GM12875 (cell line): ENCODE data around the gene MRPL23.

ENCODE experiments used
- H3K4me3 ChIP-seq: one replicate; pipeline ENCODE4 v1.5.1; 2011; ENCODE audit warnings: low read depth, low read length, control low read depth
- TF ChIP-seq, protein P1 (sequence below): IDR thresholded peaks from 2 replicates; pipeline ENCODE4 v1.5.1; 2011; ENCODE audit warnings: low read depth, mild to moderate bottlenecking, control low read depth, inconsistent platforms, low read length, moderate library complexity, borderline replicate concordance; ENCODE audit not compliant: insufficient read depth

Gene MRPL23

GRCh38 chr11:1979607-1980006, 32.5 kb downstream of the MRPL23 start:
- TF ChIP-seq, protein P1, sequence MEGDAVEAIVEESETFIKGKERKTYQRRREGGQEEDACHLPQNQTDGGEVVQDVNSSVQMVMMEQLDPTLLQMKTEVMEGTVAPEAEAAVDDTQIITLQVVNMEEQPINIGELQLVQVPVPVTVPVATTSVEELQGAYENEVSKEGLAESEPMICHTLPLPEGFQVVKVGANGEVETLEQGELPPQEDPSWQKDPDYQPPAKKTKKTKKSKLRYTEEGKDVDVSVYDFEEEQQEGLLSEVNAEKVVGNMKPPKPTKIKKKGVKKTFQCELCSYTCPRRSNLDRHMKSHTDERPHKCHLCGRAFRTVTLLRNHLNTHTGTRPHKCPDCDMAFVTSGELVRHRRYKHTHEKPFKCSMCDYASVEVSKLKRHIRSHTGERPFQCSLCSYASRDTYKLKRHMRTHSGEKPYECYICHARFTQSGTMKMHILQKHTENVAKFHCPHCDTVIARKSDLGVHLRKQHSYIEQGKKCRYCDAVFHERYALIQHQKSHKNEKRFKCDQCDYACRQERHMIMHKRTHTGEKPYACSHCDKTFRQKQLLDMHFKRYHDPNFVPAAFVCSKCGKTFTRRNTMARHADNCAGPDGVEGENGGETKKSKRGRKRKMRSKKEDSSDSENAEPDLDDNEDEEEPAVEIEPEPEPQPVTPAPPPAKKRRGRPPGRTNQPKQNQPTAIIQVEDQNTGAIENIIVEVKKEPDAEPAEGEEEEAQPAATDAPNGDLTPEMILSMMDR = no peak

GRCh38 chr11:1982873-1983600, 35.9 kb downstream of the MRPL23 start:
- TF ChIP-seq, protein P1 = no peak
- H3K4me3 ChIP-seq = no peak overlapping the region

More at GRCh38 chr11:1979607-1980006, 32.5 kb downstream of the MRPL23 start:
- H3K4me3 ChIP-seq = no peak overlapping the region

GRCh38 chr11:1983601-1983961, 36.4 kb downstream of the MRPL23 start:
- H3K4me3 ChIP-seq = no peak overlapping the region
- TF ChIP-seq, protein P1 = no peak

DNA sequence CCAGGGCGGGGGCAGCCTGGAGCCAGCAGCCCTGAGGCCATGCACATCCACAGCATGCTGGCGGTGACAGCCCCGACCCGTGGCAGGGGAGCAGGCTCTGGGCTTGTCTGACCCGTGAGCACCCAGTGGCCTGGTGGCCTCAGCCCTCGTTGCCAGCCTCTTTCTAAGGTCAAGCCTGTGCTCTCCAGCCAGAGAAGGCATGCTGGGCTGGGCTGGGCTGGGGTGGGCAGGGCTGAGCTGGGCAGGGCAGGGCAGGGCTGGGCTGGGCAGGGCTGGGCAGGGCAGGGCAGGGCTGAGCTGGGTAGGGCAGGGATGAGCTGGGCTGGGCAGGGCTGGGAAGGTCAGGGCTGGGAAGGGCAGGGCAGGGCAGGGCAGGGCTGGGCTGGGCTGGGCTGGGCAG, 39.9 kb downstream of the MRPL23 start:
- TF ChIP-seq, protein P1 = no peak
- no peak overlapping the region for H3K4me3 ChIP-seq

- TF ChIP-seq, protein P1 = no peak
- H3K4me3 ChIP-seq = no peak overlapping the region
Observed at GRCh38 chr11:1988174-1988573, 41.0 kb downstream of the MRPL23 start.

DNA sequence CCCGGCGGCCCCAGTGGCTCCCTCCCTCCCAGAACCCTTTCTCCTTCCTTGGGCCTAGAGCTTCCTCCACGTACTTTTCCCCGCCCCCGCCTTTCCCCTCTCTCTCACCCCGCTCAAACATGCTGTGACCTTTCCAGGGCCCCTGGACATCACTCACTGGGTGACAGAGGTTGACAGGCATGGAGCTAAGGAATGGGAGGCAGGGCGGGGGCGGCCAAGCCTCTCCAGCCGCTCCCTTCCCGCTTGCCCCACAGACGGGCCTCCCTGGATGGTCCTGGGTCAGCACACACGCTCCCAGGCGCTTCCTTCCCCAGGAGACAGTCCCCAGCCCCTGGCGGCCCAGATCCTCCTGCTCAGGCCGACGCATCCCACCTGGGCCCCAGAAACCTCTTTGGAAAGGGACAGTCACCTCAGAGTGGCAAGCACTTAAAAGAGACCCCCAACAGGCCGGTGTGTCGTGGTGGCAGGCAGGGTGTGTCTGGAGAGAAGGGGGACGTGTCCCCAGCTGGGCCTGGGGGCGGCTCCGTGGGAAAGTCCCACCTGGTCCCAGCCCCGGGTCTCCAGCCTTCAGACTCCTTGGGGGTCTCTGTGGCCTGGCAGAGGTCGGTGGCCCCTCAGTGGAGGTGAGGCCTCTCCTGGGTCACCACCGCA, 41.7 kb downstream of the MRPL23 start:
- TF ChIP-seq, protein P1 = no peak
- no peak overlapping the region for H3K4me3 ChIP-seq

GRCh38 chr11:1989953-1990352, 42.8 kb downstream of the MRPL23 start:
- H3K4me3 ChIP-seq = no peak overlapping the region
- TF ChIP-seq, protein P1 = no peak
